Raji (cell line): ENCODE data around the gene NRSN2.

Experiments
- POLR2A ChIP-seq: IDR thresholded peaks from 2 replicates; pipeline ENCODE4 v1.6.1; 2011; ENCODE audit warnings: low read depth, low read length, control low read depth; ENCODE audit not compliant: insufficient read depth

The NRSN2 gene

DNA sequence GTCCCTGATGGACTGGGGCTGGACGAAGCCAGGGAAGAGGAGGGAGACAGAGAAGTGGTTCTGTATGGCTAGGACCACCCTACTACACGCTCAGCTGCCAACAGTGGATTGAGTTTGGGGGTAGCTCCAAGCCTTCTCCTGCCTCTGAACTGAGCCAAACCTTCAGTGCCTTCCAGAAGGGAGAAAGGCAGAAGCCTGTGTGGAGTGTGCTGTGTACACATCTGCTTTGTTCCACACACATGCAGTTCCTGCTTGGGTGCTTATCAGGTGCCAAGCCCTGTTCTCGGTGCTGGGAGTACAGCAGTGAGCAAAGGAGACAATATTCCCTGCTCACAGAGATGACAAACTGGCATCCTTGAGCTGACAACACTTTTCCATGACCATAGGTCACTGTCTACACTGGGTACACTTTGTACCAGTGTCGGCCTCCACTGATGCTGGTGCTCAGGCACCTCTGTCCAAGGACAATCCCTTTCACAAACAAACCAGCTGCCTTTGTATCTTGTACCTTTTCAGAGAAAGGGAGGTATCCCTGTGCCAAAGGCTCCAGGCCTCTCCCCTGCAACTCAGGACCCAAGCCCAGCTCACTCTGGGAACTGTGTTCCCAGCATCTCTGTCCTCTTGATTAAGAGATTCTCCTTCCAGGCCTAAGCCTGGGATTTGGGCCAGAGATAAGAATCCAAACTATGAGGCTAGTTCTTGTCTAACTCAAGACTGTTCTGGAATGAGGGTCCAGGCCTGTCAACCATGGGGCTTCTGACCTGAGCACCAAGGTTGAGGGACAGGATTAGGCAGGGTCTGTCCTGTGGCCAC, 49.9 kb downstream of the NRSN2 start:
- TF ChIP-seq POLR2A = no peak

DNA sequence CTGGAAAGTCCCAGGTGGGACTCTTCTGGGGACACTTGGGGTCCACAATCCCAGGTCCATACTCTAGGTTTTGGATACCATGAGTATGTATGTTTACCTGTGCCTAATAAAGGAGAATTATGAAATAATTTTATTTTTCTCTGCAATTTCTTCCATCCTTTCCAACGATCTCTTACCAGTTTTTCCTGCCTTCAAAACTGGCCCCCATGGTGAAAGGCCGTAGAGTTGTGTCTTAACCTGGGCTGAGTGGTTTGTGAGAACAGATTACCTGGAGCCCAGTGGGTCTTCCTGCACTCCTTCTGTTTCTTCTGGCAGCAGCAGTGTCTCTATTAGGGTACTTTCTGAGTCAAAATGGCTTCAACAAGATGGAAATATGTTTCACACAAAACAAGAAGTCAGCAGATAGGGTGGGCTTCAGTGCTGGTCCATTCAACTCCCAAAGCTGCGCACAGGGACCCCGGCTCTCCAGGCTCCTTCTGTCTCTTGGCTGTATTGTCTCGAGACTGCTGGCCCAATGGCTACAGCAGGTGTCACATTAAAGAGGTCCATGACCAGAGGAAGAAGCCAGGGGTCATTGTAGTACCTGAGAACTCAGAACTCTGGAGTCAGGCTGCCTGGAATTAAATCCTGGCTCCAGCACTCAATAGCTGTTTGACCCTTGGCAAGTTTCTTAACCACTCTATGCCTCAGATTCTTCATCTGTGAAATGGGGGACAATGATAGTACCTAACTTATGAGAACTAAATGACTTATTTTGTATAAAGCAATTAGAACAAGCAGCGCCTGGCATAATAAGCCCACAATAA, 50.7 kb downstream of the NRSN2 start:
- TF ChIP-seq POLR2A = no peak

GRCh38 chr20:399182-399707, 52.3 kb downstream of the NRSN2 start:
- no peak for TF ChIP-seq POLR2A

DNA sequence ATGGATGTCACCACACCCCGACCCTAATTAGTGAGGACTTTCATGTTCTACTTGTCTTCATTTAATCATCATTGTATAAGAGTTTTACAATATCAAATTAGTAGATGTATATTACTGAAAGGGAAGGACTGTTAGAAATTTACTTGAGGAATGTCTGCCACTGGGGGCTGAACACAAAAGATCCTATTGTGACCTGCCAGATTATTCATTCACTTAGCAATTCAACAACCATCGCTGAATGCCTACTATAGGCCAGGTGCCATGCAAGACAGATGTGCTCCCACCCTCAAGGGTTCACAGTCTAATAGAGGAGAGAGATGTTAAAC, 53.2 kb downstream of the NRSN2 start:
- no peak for TF ChIP-seq POLR2A

DNA sequence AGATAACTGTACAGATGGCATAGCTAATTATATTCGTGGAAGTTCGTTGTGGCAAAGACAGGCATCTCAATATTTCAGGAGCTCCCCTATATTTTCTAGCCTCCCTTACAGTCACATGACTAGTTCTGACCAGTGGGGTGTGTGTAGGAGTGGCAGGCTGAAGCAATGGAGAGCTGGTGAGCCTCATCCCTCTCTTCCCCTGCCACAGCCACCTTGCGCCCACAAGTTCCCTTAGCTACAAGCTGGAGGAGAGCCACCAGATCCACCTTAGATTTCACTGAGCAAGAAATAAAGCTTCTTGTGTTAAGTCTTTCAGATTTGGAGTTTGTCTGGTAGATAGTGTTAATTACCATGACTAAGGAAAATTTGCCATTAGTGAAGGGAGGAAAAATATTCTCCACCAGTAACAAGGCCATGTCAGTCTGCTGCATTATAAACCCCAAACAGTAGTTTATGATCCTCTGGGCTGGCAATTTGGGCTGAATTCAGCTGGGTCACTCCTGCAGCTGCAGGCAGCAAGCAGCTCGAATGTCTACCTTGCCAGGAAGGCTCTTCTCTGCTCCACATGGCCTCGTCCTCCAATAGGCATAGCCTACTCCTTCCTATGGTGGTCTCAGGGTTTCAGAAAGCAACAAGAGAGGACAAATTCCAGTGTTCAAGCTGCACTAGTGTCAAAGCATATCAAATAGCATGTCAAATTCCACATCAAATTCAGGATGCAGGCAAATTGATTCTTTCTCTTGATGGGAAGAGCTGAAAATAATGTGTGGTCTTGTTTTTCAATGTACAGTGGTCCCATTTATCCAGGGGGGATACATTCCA, 53.8 kb downstream of the NRSN2 start:
- TF ChIP-seq POLR2A = no peak

DNA sequence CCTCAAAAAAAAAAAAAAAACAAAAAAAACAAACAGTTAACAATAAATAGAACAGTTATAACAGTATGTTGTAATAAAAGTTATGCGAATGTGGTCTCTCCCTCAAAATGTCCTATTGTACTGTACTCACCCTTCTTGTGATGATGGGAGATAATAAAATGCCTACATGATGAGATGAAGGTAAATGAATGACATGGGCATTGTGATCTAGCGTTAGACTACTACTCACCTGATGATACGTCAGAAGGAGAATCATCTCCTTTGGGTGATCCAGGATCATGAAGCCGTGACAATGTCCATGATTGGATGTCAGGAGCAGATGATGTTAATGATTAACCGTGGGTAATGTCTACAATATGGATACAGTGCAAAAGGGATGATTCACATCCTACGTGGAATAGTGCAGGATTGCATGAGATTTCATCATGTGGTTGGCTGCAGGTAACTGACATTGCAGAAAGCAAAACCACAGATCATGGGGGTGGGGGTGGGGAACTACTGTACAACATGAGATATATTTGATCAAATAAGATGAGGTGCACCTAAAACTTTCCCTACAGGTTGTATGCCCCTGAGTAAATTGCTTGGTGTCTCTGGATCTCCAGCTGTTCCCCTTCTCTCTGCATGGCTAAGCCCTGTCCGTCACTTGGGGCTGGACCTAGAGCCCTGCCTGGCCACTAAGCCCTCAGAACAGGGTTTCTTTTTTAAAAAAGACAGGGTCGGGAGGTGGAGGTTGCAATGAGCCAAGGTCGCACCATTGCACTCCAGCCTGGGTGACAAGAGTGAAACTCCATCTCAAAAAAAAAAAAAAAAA, 55.0 kb downstream of the NRSN2 start:
- no peak for TF ChIP-seq POLR2A

GRCh38 chr20:402496-402885, 55.6 kb downstream of the NRSN2 start:
- TF ChIP-seq POLR2A = no peak

DNA sequence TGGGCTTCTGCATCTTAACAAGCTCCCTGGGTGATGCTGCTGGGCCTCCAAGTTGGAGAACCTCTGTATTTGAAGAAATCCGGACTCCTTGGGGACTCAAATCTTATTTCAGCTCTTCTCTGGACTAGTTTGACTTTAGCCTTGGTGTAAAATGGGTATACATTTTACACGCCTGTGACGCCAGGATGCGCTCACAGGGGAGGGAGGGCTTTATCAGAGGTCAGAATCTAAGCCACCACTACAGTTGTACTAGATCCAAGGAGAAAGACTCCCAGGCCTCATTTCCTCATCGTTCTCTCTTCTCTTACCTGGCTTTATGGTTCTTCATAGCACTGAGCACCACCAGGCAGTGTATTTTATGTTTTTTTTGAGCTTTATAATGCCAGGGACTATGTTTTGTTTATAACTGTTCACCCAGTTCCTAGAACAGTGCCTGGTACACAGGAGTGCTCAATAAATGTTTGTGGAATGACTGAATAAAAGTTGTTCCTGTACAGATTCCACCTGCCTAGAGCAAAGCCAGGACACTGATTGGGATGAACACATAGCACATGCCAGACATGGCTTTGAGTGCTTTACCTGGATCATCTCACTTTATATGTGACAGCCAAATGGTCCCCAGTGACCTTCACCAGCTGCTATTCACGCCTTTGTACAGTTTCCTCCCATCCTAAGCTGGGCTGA, 56.1 kb downstream of the NRSN2 start:
- no peak for TF ChIP-seq POLR2A

GRCh38 chr20:403582-403957, 56.7 kb downstream of the NRSN2 start:
- no peak for TF ChIP-seq POLR2A

GRCh38 chr20:404088-404487, 57.2 kb downstream of the NRSN2 start:
- TF ChIP-seq POLR2A = no peak
